ENCODE measurements around the gene DOCK8.
"Not testable (repeated sequence)": the region's sequence is repeated elsewhere in the genome, so short reads cannot be mapped to it uniquely, and the experiment has no call there.

Gene DOCK8

GRCh38 chr9:212297-212696, 2.4 kb upstream of the DOCK8 start:
- H3K27ac ChIP-seq: peak overlapping the region in 1 of 2 donors; percentile 61
- no peak for DNase-seq (ENCODE audit: low spot score)
- TF ChIP-seq, protein P1, sequence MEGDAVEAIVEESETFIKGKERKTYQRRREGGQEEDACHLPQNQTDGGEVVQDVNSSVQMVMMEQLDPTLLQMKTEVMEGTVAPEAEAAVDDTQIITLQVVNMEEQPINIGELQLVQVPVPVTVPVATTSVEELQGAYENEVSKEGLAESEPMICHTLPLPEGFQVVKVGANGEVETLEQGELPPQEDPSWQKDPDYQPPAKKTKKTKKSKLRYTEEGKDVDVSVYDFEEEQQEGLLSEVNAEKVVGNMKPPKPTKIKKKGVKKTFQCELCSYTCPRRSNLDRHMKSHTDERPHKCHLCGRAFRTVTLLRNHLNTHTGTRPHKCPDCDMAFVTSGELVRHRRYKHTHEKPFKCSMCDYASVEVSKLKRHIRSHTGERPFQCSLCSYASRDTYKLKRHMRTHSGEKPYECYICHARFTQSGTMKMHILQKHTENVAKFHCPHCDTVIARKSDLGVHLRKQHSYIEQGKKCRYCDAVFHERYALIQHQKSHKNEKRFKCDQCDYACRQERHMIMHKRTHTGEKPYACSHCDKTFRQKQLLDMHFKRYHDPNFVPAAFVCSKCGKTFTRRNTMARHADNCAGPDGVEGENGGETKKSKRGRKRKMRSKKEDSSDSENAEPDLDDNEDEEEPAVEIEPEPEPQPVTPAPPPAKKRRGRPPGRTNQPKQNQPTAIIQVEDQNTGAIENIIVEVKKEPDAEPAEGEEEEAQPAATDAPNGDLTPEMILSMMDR (IDR thresholded peaks at IDR 0.05): no peak
- no peak overlapping the region for H3K4me3 ChIP-seq

DNA sequence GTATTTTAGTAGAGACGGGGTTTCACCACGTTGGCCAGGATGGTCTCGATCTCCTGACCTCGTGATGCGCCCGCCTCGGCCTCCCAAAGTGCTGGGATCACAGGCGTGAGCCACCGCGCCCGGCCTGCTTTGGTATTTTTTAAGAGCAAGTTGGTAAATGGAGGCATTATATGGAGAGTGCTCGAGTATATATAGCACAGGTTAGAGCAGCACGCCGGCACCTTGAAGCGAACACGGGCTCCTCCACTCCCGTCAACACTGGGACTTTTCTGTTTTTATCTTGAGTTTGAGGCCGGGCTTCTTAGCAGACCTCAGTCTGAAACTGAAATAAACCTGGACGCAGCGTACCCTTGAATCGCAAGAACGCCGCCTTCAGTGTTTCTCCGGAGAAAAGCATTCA, 764 bp upstream of the DOCK8 start:
- Histone ChIP-seq H3K4me3 (peak overlapping the region; percentile 76), H3K27ac (peak overlapping the region in 1 of 2 donors; percentile 85)

GRCh38 chr9:214351-214647, 366 bp upstream of the DOCK8 start:
- no peak for DNase-seq (ENCODE audit: low spot score)
- H3K4me3 ChIP-seq: peak overlapping the region; percentile 76
- TF ChIP-seq, protein P1 (IDR thresholded peaks at IDR 0.05): no peak
- H3K27ac ChIP-seq: peak overlapping the region; percentile 53 to 85

More for the DNA sequence above, 764 bp upstream of the DOCK8 start:
- not testable (repeated sequence) for DNase-seq (ENCODE audit: low spot score)

- TF ChIP-seq, protein P1 (IDR thresholded peaks at IDR 0.05): no peak
- Histone ChIP-seq H3K4me3 (peak overlapping the region; percentile 76), H3K27ac (peak overlapping the region in 1 of 2 donors; percentile 85)
- DNase-seq (ENCODE audit: low spot score): no peak
Observed at GRCh38 chr9:215631-216155, 1.0 kb downstream of the DOCK8 start.

- TF ChIP-seq, protein P1 (IDR thresholded peaks at IDR 0.05): no peak
- Histone ChIP-seq H3K4me3 (no peak overlapping the region), H3K27ac (peak overlapping the region in 1 of 2 donors; percentile 44)
- DNase-seq (ENCODE audit: low spot score): no peak
Observed at GRCh38 chr9:216866-217265, 2.2 kb downstream of the DOCK8 start.

DNA sequence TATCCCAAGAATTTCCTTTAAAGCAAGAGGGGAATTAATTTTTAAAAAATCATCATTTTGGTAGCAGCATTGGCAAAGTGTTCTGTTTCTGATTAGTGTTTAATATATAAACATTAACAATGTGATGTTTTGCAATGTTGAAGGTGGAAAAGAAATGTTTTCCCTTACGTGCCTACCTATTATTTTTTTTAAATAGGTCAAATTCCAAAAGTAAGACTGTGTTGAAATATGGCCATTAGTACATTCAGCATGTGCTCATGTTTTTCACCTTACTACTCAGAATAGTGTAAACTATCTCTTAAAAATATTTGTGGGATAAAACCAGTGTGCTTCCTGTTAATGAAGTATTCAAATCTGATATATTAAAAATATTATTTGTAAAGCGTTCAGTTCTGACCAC, 3.3 kb downstream of the DOCK8 start:
- no peak for DNase-seq (ENCODE audit: low spot score)
- H3K27ac ChIP-seq: no peak overlapping the region
- no peak overlapping the region for H3K4me3 ChIP-seq
- TF ChIP-seq, protein P1 (IDR thresholded peaks at IDR 0.05): no peak

GRCh38 chr9:219036-219435, 4.4 kb downstream of the DOCK8 start:
- H3K4me3 ChIP-seq; DNase-seq (ENCODE audit: low spot score); H3K27ac ChIP-seq: not testable (repeated sequence)

DNA sequence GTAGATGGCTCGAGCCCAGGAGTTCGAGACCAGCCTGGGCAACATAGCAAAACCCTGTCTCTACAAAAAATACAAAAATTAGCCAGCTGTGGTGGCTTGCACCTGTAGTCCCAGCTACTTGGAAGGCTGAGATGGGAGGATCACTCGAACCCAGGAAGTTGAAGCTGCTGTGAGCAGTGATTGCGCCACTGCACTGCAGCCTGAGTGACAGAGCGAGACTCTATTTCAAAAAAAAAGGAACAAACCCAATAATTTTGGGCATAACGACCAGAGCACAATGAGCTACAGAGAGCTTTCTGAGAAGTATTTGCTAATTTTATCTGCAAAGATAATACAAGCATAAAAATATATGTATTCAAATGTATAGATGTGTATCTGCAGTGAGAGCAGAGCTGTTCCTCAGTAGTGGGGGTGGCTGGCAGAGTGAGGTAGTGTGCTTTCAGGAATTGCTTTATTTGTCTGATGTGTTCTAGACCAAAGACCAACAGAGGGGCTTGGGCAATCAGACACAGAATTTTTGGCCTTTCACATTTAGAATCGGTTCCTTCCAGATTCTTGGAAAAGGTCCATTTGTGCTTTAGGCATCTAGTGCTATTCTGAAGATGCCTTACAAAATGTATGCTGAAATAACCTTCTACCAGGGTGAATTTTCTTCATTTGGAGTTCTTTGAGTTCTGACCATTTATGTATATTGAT, 5.2 kb downstream of the DOCK8 start:
- no peak for DNase-seq (ENCODE audit: low spot score)
- TF ChIP-seq, protein P1 (IDR thresholded peaks at IDR 0.05): no peak
- peak overlapping the region in 1 of 2 donors; percentile 35 for H3K27ac ChIP-seq
- no peak overlapping the region for H3K4me3 ChIP-seq

All from coronary artery (tissue), 2 donors.